Panc1 (cell line): ENCODE results near the gene DRGX.

Experiments used
- CTCF ChIP-seq: fragments of 450-650 bp; IDR thresholded peaks from 2 replicates; pipeline ENCODE4 v1.5.1; 2017; ENCODE audit warnings: mild to moderate bottlenecking
- POLR2AphosphoS5 ChIP-seq: IDR thresholded peaks from 2 replicates; pipeline ENCODE4 v1.6.1; 2012; ENCODE audit warnings: mild to moderate bottlenecking, low read depth, low read length, moderate library complexity
- REST ChIP-seq, 2 experiments: IDR thresholded peaks; 2 replicates each; pipeline ENCODE4 v1.6.1; 2011 to 2012; ENCODE audit warnings: low read depth in 2 of 2, control low read depth in 1 of 2, low read length in 1 of 2, mild to moderate bottlenecking in 1 of 2, moderate library complexity in 1 of 2; ENCODE audit not compliant: insufficient read depth in 1 of 2

GRCh38 chr10:49322371-49323170 is 73.3 kb downstream of the DRGX start:
- TF ChIP-seq REST (IDR thresholded peaks at IDR 0.05; ENCODE audit: insufficient read depth in 1 of 2, low read depth in 2 of 2, low read length in 1 of 2) (no peak), CTCF (no peak), POLR2AphosphoS5 (no peak)
